Measurements from ENCODE around the gene PCBP3.

- no peak for TF ChIP-seq RAD21 (conservative IDR thresholded peaks at IDR 0.05)
- TF ChIP-seq CTCF (IDR thresholded peaks at IDR 0.05; ENCODE audit: poor library complexity, severe bottlenecking) = no peak
- no peak for TF ChIP-seq EZH2 (IDR thresholded peaks at IDR 0.05; ENCODE audit: borderline replicate concordance, insufficient read depth, low read length, poor library complexity, severe bottlenecking)
- TF ChIP-seq EP300 (conservative IDR thresholded peaks at IDR 0.05; ENCODE audit: poor library complexity, severe bottlenecking) = no peak
- no peak for TF ChIP-seq REST (IDR thresholded peaks at IDR 0.05; ENCODE audit: borderline replicate concordance)
- no peak for TF ChIP-seq MXI1 (conservative IDR thresholded peaks at IDR 0.05; ENCODE audit: poor library complexity, severe bottlenecking)
- no peak for TF ChIP-seq SMC3 (conservative IDR thresholded peaks at IDR 0.05; ENCODE audit: poor library complexity)
- no peak for TF ChIP-seq POLR2AphosphoS5 (IDR thresholded peaks at IDR 0.05)
These were observed 749 bp downstream of the PCBP3 start for GRCh38 chr21:45644041-45644906.

Measured in neural cell (in vitro differentiated cells).